Gastroesophageal sphincter (tissue), 4 donors: ENCODE data around the gene TMEM91. TPM values are rescaled to one million over a fixed set of nuclear protein-coding genes. Genes with fewer than 3 reads are reported as not detected.
"Not testable (repeated sequence)": the region's sequence is repeated elsewhere in the genome, so short reads cannot be mapped to it uniquely, and the experiment has no call there.

Experiments used
- ATAC-seq: fragments of 150-250 bp; one replicate; pipeline ENCODE4 v1.9.1; 2016; ENCODE audit warnings: mild to moderate bottlenecking, moderate library complexity
- H3K27ac ChIP-seq, 4 donors: fragments of 200-600 bp; sonication (generic) in 3 of 4; 1 replicate in 3 of 4; 2 replicates in 1 of 4; pipeline ENCODE4 v1.5.1; 2016 to 2019
- H3K27me3 ChIP-seq: fragments of 200-600 bp; sonication (generic); one replicate; pipeline ENCODE4 v1.5.1; 2019
- H3K36me3 ChIP-seq, 2 donors: fragments of 200-600 bp; sonication (generic); one replicate each; pipeline ENCODE4 v1.5.1; 2019; ENCODE audit warnings: control low read depth in 1 of 2
- H3K4me1 ChIP-seq, 3 donors: fragments of 200-600 bp; sonication (generic); 1 replicate in 2 of 3; 2 replicates in 1 of 3; pipeline ENCODE4 v1.5.1; 2016 to 2019; ENCODE audit warnings: control low read depth in 2 of 3
- H3K4me3 ChIP-seq, 2 donors: fragments of 200-600 bp; sonication (generic); one replicate each; pipeline ENCODE4 v1.5.1; 2019; ENCODE audit warnings: mild to moderate bottlenecking in 1 of 2, moderate library complexity in 1 of 2
- H3K9me3 ChIP-seq, 3 donors: fragments of 200-600 bp; sonication (generic); one replicate each; pipeline ENCODE4 v1.5.1; 2017 to 2019; ENCODE audit warnings: control low read depth in 2 of 3
- CTCF ChIP-seq, 4 experiments: fragments of 200-600 bp in 2 of 4; fragments of 450-650 bp in 2 of 4; sonication (generic) in 1 of 4; IDR thresholded peaks; one replicate each; pipeline ENCODE4 v1.5.1; 2017 to 2019; ENCODE audit warnings: antibody characterized with exemption in 4 of 4, mild to moderate bottlenecking in 2 of 4, moderate library complexity in 2 of 4
- EP300 ChIP-seq: sonication (generic); formaldehyde crosslinking; IDR thresholded peaks from one replicate; pipeline ENCODE4 v1.6.1; 2017; ENCODE audit warnings: antibody characterized with exemption, mild to moderate bottlenecking
- POLR2A ChIP-seq, 2 donors: fragments of 450-650 bp; IDR thresholded peaks; one replicate each; pipeline ENCODE4 v1.6.1; 2017; ENCODE audit warnings: antibody characterized with exemption in 2 of 2, mild to moderate bottlenecking in 2 of 2, moderate library complexity in 1 of 2
- POLR2AphosphoS5 ChIP-seq: sonication (generic); formaldehyde crosslinking; IDR thresholded peaks from one replicate; pipeline ENCODE4 v1.6.1; 2017; ENCODE audit warnings: antibody characterized with exemption
- WGBS, 2 donors: methylation state at CpG; one replicate each; pipeline ENCODE4 v1.1.5; 2018; ENCODE audit warnings: low coverage in 1 of 2; 5-methylcytosine and 5-hydroxymethylcytosine counted together
- total RNA-seq, 4 donors: library from RNA; depleted of rRNA; stranded (reverse); fragments of >200 nt; gene quantifications; one replicate each; pipeline ENCODE4 v1.1.0, GENCODE V29; 2016

Gene TMEM91
- total RNA-seq, 4 donors from 2014 or later: 7.9 to 17.5 (median 13.3) TPM

GRCh38 chr19:41369769-41370168 is 6.6 kb upstream of the TMEM91 start:
- Histone ChIP-seq H3K4me1 (peaks cover 0 to 21% (median 8%) of the 10 kb centered on the region in 3 donors), H3K27me3 (no peaks in the 10 kb centered on the region), H3K4me3 (no peak overlapping the region), H3K36me3 (peaks cover 0 to 4% of the 10 kb centered on the region in 2 donors), H3K9me3 (no peaks in the 10 kb centered on the region), H3K27ac (no peak overlapping the region)
- TF ChIP-seq POLR2A (IDR thresholded peaks at IDR 0.05) (no peak), EP300 (no peak), POLR2AphosphoS5 (no peak), CTCF (IDR thresholded peaks at IDR 0.05) (no peak)
- ATAC-seq: no peak
- WGBS, 2 donors: 100% methylated on average over 2 of the region's 2 CpGs; no CpG with 5 or more reads in 1 of the 2 donors

GRCh38 chr19:41371119-41371518 is 5.2 kb upstream of the TMEM91 start:
- H3K9me3 ChIP-seq, H3K4me3 ChIP-seq, ATAC-seq, H3K36me3 ChIP-seq, H3K27me3 ChIP-seq, H3K27ac ChIP-seq: not testable (repeated sequence)
- 95% methylated on average over 5 of the region's 5 CpGs; no CpG with 5 or more reads in 1 of the 2 donors for WGBS, 2 donors
- peaks cover 0 to 24% (median 8%) of the 10 kb centered on the region in 3 donors for H3K4me1 ChIP-seq

- Histone ChIP-seq H3K36me3 (peaks cover 0 to 4% of the 10 kb centered on the region in 2 donors), H3K9me3 (no peaks in the 10 kb centered on the region), H3K4me1 (peaks cover 0 to 29% (median 8%) of the 10 kb centered on the region in 3 donors), H3K27ac (no peak overlapping the region), H3K4me3 (no peak overlapping the region), H3K27me3 (no peaks in the 10 kb centered on the region)
- no peak for ATAC-seq
- TF ChIP-seq POLR2A (IDR thresholded peaks at IDR 0.05) (no peak), CTCF (IDR thresholded peaks at IDR 0.05) (no peak)
- WGBS, 2 donors: 96 to 97% methylated on average over 4 to 8 of the region's 8 CpGs
These were observed 4.8 kb upstream of the TMEM91 start for GRCh38 chr19:41371541-41371940.

- no peak overlapping the region for H3K4me3 ChIP-seq
- H3K27me3 ChIP-seq: no peaks in the 10 kb centered on the region
- ATAC-seq: no peak
- no peaks in the 10 kb centered on the region for H3K9me3 ChIP-seq
- WGBS, 2 donors: 61 to 74% methylated on average over 2 of the region's 2 CpGs
- H3K36me3 ChIP-seq: peaks cover 0 to 3% of the 10 kb centered on the region in 2 donors
- peaks cover 0 to 33% (median 12%) of the 10 kb centered on the region in 3 donors for H3K4me1 ChIP-seq
- H3K27ac ChIP-seq: no peak overlapping the region
- TF ChIP-seq POLR2A (IDR thresholded peaks at IDR 0.05) (no peak), CTCF (IDR thresholded peaks at IDR 0.05) (no peak), EP300 (no peak), POLR2AphosphoS5 (no peak)
These were observed 3.8 kb upstream of the TMEM91 start for GRCh38 chr19:41372501-41372900.

- no peaks in the 10 kb centered on the region for H3K27me3 ChIP-seq
- peak; percentile 96 for TF ChIP-seq POLR2AphosphoS5
- TF ChIP-seq POLR2A (IDR thresholded peaks at IDR 0.05): no peak
- H3K9me3 ChIP-seq: no peaks in the 10 kb centered on the region
- H3K4me1 ChIP-seq: peaks cover 0 to 33% (median 12%) of the 10 kb centered on the region in 3 donors
- H3K4me3 ChIP-seq: no peak overlapping the region
- peak overlapping the region in 3 of 4 donors; percentile 3 to 37 (median 26) for H3K27ac ChIP-seq
- peak; percentile 74 for ATAC-seq
- no peaks in the 10 kb centered on the region for H3K36me3 ChIP-seq
- 14 to 19% methylated on average over 2 to 8 of the region's 12 CpGs for WGBS, 2 donors
These were observed 2.3 kb upstream of the TMEM91 start for GRCh38 chr19:41373993-41374392.

GRCh38 chr19:41376998-41377365 is 649 bp downstream of the TMEM91 start:
- no peak for ATAC-seq
- no peaks in the 10 kb centered on the region for H3K27me3 ChIP-seq
- H3K27ac ChIP-seq: peak overlapping the region; percentile 7 to 83 (median 76)
- H3K4me1 ChIP-seq: peaks cover 0 to 33% (median 12%) of the 10 kb centered on the region in 3 donors
- no peak for TF ChIP-seq POLR2A (IDR thresholded peaks at IDR 0.05)
- TF ChIP-seq EP300: no peak
- TF ChIP-seq CTCF (IDR thresholded peaks at IDR 0.05): no peak
- no peak for TF ChIP-seq POLR2AphosphoS5
- H3K4me3 ChIP-seq: peak overlapping the region; percentile 33 to 65
- no peaks in the 10 kb centered on the region for H3K9me3 ChIP-seq
- peaks cover 0 to 6% of the 10 kb centered on the region in 2 donors for H3K36me3 ChIP-seq
- WGBS, 2 donors: 49 to 65% methylated on average over 8 of the region's 8 CpGs
